Tibial artery (tissue), 4 donors: ENCODE measurements around the gene CFAP74.
"Not testable (repeated sequence)": the region's sequence is repeated elsewhere in the genome, so short reads cannot be mapped to it uniquely, and the experiment has no call there.

ENCODE experiments used
- DNase-seq, 2 donors: peaks; one replicate each; pipeline ENCODE4 v3.0.0-alpha.2; 2019
- H3K27ac ChIP-seq, 2 donors: fragments of 200-600 bp; sonication (generic) in 1 of 2; 1 replicate in 1 of 2; 2 replicates in 1 of 2; pipeline ENCODE4 v1.5.1; 2018 to 2019; ENCODE audit warnings: mild to moderate bottlenecking in 1 of 2
- H3K27me3 ChIP-seq, 2 donors: fragments of 200-600 bp; sonication (generic) in 1 of 2; one replicate each; pipeline versions ENCODE4 v1.5.1 to v1.6.0; 2016 to 2019
- H3K36me3 ChIP-seq, 3 donors: fragments of 200-600 bp; sonication (generic) in 2 of 3; one replicate each; pipeline ENCODE4 v1.5.1; 2016 to 2019; ENCODE audit warnings: mild to moderate bottlenecking in 2 of 3
- H3K4me1 ChIP-seq, 4 donors: fragments of 200-600 bp; sonication (generic) in 2 of 4; 1 replicate in 3 of 4; 2 replicates in 1 of 4; pipeline ENCODE4 v1.5.1; 2016 to 2019
- H3K4me3 ChIP-seq, 2 donors: fragments of 200-600 bp; sonication (generic) in 1 of 2; 1 replicate in 1 of 2; 2 replicates in 1 of 2; pipeline ENCODE4 v1.5.1; 2018 to 2019; ENCODE audit warnings: mild to moderate bottlenecking in 2 of 2
- H3K9me3 ChIP-seq, 3 donors: fragments of 200-600 bp; sonication (generic) in 1 of 3; one replicate each; pipeline ENCODE4 v1.5.1; 2016 to 2019
- CTCF ChIP-seq, 2 experiments: fragments of 200-600 bp in 1 of 2; fragments of 450-650 bp in 1 of 2; IDR thresholded peaks; one replicate each; pipeline ENCODE4 v1.5.1; 2017 to 2019; ENCODE audit warnings: antibody characterized with exemption in 2 of 2, mild to moderate bottlenecking in 1 of 2, moderate library complexity in 1 of 2
- intact Hi-C: fragments of 100-400 bp; cut with DNase I; formaldehyde crosslinking; loops from one replicate; pipeline ENCODE4 v1.15.0; 2023; ENCODE audit warnings: low total_unique reads

CFAP74 gene

DNA sequence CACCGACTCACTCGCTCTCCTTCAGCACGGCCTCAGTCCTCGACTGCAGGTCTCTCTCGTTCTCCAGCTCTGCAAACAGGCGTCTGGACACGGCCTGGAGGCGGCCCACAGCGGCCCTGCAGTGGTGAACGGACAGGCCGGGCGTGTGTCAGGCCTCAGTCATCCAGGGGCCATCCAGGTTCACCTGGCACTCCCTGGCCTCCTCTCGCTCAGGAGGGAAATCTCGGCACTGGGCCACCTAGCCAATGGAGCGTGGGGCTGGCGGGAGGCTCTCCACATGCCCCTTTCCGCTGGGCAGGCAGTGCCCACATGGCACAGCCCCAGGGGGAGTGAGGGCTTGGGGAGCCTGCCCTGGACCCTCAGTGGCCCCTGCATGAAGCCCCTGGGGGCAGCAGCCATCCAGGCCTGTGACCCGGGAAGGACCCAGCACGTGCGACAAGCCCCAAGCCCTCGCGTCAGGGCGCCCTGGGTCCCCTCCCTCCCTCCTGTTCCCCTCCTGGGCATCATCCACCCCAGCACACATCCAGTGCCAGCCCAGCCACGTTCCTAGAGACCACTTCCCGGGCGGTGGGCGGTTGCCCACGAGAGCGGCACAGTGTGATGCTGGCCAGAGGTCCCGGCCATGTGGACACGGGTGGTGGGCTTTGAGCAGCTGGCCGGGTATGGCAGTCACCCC, 18.1 kb downstream of the CFAP74 start:
- Histone ChIP-seq H3K27ac (no peak overlapping the region), H3K4me1 (peaks cover 0 to 2% (median 0%) of the 10 kb centered on the region in 4 donors), H3K27me3 (peaks cover 0 to 57% of the 10 kb centered on the region in 2 donors), H3K4me3 (no peak overlapping the region), H3K9me3 (no peaks in the 10 kb centered on the region), H3K36me3 (no peaks in the 10 kb centered on the region)
- intact Hi-C loops = no loop called here
- TF ChIP-seq CTCF (IDR thresholded peaks at IDR 0.05) = no peak
- no peak for DNase-seq

- Histone ChIP-seq H3K4me1 (peaks cover 0 to 2% (median 0%) of the 10 kb centered on the region in 4 donors), H3K27me3 (peaks cover 0 to 51% of the 10 kb centered on the region in 2 donors), H3K27ac (no peak overlapping the region), H3K9me3 (no peaks in the 10 kb centered on the region), H3K4me3 (no peak overlapping the region), H3K36me3 (no peaks in the 10 kb centered on the region)
- no peak for DNase-seq
- intact Hi-C loops = no loop called here
- no peak for TF ChIP-seq CTCF (IDR thresholded peaks at IDR 0.05)
Observed at GRCh38 chr1:1984560-1985070, 19.0 kb downstream of the CFAP74 start.

DNA sequence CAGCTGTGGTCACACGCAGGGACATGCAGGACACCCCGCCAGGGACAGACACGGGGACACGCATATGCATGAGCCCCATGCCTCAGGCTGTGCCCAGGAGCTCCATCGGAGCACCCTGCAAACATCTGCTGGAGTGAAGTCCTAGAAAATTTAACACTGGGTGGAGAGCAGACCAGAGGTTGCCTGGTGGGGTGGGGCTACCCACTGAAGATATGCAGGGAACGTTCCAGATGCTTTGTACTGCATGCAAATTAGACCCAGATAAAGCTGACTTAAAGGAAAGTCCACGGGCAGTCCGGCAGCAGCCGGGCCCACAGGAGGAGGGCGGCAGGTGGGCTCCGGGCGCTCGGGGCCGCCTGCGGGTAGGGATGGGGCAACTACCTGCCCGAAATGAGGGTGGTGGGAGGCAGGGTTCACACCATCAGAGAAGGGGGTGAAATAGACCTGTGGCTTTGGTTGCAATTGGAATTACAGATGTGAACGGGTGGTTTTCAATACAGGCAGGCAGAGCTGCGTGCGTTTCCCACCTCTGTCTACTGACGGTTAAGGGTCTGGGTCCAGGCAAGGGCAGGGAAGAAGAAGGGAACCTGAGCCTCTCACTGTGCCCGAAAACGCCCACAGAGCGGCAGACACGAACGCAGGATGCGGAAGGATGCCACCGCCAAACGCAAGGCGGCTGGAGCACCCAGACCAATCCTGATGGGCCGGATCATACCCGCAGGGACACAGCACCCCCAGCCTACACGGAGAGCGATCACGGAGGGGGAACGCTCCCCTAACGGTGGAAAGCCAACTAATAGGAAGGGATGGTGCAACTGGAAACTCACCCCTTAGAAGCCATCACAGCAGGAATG, 21.0 kb downstream of the CFAP74 start:
- intact Hi-C loops = no loop called here
- no peak for DNase-seq
- TF ChIP-seq CTCF (IDR thresholded peaks at IDR 0.05) = no peak
- H3K27me3 ChIP-seq = peaks cover 0 to 33% of the 10 kb centered on the region in 2 donors
- H3K27ac ChIP-seq = no peak overlapping the region
- H3K4me1 ChIP-seq = no peaks in the 10 kb centered on the region
- H3K36me3 ChIP-seq = no peaks in the 10 kb centered on the region
- no peak overlapping the region for H3K4me3 ChIP-seq
- no peaks in the 10 kb centered on the region for H3K9me3 ChIP-seq

- H3K27me3 ChIP-seq = peaks cover 0 to 25% of the 10 kb centered on the region in 2 donors
- H3K27ac ChIP-seq, H3K4me3 ChIP-seq, H3K4me1 ChIP-seq, DNase-seq, H3K9me3 ChIP-seq, intact Hi-C loops, H3K36me3 ChIP-seq: not testable (repeated sequence)
Observed at GRCh38 chr1:1981631-1982327, 21.8 kb downstream of the CFAP74 start.

DNA sequence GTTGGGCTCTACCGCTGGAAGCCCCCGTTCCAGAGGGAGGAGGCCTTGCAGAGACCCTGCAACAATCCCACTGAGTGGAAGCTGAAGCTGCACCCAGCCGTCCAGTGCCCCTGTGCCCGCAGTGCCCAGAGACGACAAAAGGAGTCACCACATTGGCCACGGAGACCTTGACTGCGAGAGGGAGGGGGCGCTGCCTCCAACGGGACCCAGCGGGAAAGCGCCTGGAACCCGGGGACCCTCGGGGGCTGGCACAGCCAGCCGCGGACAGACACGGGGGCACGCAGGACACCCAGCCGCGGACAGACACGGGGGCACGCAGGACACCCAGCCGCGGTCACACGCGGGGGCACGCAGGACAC, 22.5 kb downstream of the CFAP74 start:
- DNase-seq = no peak
- H3K27ac ChIP-seq = no peak overlapping the region
- H3K36me3 ChIP-seq = no peaks in the 10 kb centered on the region
- H3K4me3 ChIP-seq = no peak overlapping the region
- intact Hi-C loops = no loop called here
- H3K4me1 ChIP-seq = no peaks in the 10 kb centered on the region
- no peak for TF ChIP-seq CTCF (IDR thresholded peaks at IDR 0.05)
- peaks cover 0 to 21% of the 10 kb centered on the region in 2 donors for H3K27me3 ChIP-seq
- no peaks in the 10 kb centered on the region for H3K9me3 ChIP-seq
